K562 (cell line): ENCODE results near the gene ICAM3. TPM values are rescaled to one million over a fixed set of nuclear protein-coding genes. Genes with fewer than 3 reads are reported as not detected.

Experiments used
- BMI1 ChIP-seq: fragments of 150-350 bp; IDR thresholded peaks from 2 replicates; pipeline ENCODE4 v1.6.1; 2014; ENCODE audit warnings: low read length
- FOXM1 ChIP-seq, 2 experiments: fragments of 450-650 bp in 1 of 2; sonication (generic) in 1 of 2; formaldehyde crosslinking in 1 of 2; IDR thresholded peaks; 2 replicates each; pipeline versions ENCODE4 v1.6.1 to v1.9.0; 2017 to 2022; ENCODE audit warnings: low read depth in 2 of 2, mild to moderate bottlenecking in 2 of 2, missing genetic modification reagents in 1 of 2, moderate library complexity in 1 of 2
- HEY1 ChIP-seq: fragments of 250-450 bp; sonication (Bioruptor Pico); IDR thresholded peaks from 2 replicates; pipeline ENCODE4 v1.5.0; 2020; ENCODE audit warnings: mild to moderate bottlenecking, moderate library complexity, borderline replicate concordance
- HSF4 ChIP-seq: fragments of 250-450 bp; sonication (Bioruptor Pico); IDR thresholded peaks from 2 replicates; pipeline ENCODE4 v2.1.2; 2022; ENCODE audit warnings: mild to moderate bottlenecking, moderate library complexity, borderline replicate concordance
- MAX ChIP-seq: sonication (generic); formaldehyde crosslinking; IDR thresholded peaks from 2 replicates; pipeline ENCODE4 v1.9.0; 2022; ENCODE audit warnings: mild to moderate bottlenecking, missing genetic modification reagents
- NCOA4 ChIP-seq: fragments of 450-650 bp; IDR thresholded peaks from 2 replicates; pipeline ENCODE4 v1.6.1; 2018; ENCODE audit warnings: mild to moderate bottlenecking; ENCODE audit not compliant: partially characterized antibody
- NKRF ChIP-seq: fragments of 450-650 bp; IDR thresholded peaks from 2 replicates; pipeline ENCODE4 v1.6.1; 2016; ENCODE audit warnings: borderline replicate concordance
- THAP7 ChIP-seq: fragments of 250-450 bp; sonication (Bioruptor Pico); IDR thresholded peaks from 2 replicates; pipeline ENCODE4 v1.5.0; 2021
- YBX1 ChIP-seq: fragments of 450-650 bp; IDR thresholded peaks from 2 replicates; pipeline ENCODE4 v1.7.1; 2016; ENCODE audit warnings: mild to moderate bottlenecking
- ZNF224 ChIP-seq: sonication (generic); formaldehyde crosslinking; IDR thresholded peaks from 2 replicates; pipeline ENCODE4 v1.8.0; 2022; ENCODE audit warnings: mild to moderate bottlenecking, missing genetic modification reagents
- ZNF311 ChIP-seq: fragments of 250-450 bp; sonication (Bioruptor Pico); IDR thresholded peaks from 2 replicates; pipeline ENCODE4 v1.4.0; 2020; ENCODE audit warnings: mild to moderate bottlenecking, moderate library complexity
- ZNF561 ChIP-seq: fragments of 450-650 bp; formaldehyde crosslinking; conservative IDR thresholded peaks from 2 replicates; pipeline ENCODE4 v1.4.0; 2020; ENCODE audit warnings: mild to moderate bottlenecking, moderate library complexity
- ZNF707 ChIP-seq: fragments of 250-450 bp; sonication (Bioruptor Pico); conservative IDR thresholded peaks from 2 replicates; pipeline ENCODE4 v1.8.0; 2022; ENCODE audit warnings: inconsistent platforms, mild to moderate bottlenecking, moderate library complexity
- polyA plus RNA-seq, 8 experiments: library from polyadenylated mRNA; depleted of rRNA in 4 of 8; stranded (reverse) in 5 of 8; unstranded in 3 of 8; fragments of >200 nt; fragmentation: Nextera tagmentation in 2 of 8; fragmentation: Illumina TruSeq in 1 of 8; extraction: Ambion mirVana in 2 of 8; extraction: Trizol in 1 of 8; gene quantifications; 2 replicates each; pipeline versions ENCODE4 v1.2.1 to v1.2.3, GENCODE V29; 2011 to 2014; ENCODE audit warnings: inconsistent platforms in 1 of 8, missing spikeins in 1 of 8
- total RNA-seq, 7 experiments: library from RNA; depleted of rRNA in 6 of 7; stranded (reverse); fragments of >200 nt in 6 of 7; fragmentation: Illumina TruSeq in 2 of 7; extraction: Trizol in 2 of 7; gene quantifications; 2 replicates each; pipeline versions ENCODE4 v1.2.1 to v1.2.3, GENCODE V29; 2011 to 2021; ENCODE audit warnings: low replicate concordance in 1 of 7
- TF ChIP-seq, protein P1 (sequence below), 3 experiments: IDR thresholded peaks in 2 of 3; conservative IDR thresholded peaks in 1 of 3; 2 replicates each; pipeline ENCODE4 v1.5.1; 2011 to 2012; ENCODE audit warnings: low read length in 3 of 3, mild to moderate bottlenecking in 3 of 3, control low read depth in 2 of 3, improper control_type of control experiment in 1 of 3, inconsistent platforms in 1 of 3, low read depth in 1 of 3, mixed read lengths in 1 of 3, moderate library complexity in 1 of 3; ENCODE audit not compliant: insufficient read depth in 2 of 3
- TF ChIP-seq, protein P2 (sequence below): fragments of 450-650 bp; IDR thresholded peaks from 2 replicates; pipeline ENCODE4 v1.6.1; 2018; ENCODE audit warnings: mild to moderate bottlenecking, low read depth; ENCODE audit not compliant: partially characterized antibody
- TF ChIP-seq, protein P3 (sequence below), 2 experiments: IDR thresholded peaks; 2 replicates each; pipeline ENCODE4 v1.6.1; 2012; ENCODE audit warnings: improper control_type of control experiment in 2 of 2, low read depth in 2 of 2, low read length in 2 of 2, borderline replicate concordance in 1 of 2

Gene ICAM3
- total and polyA plus RNA-seq, 9 of the 15 experiments (the other 6 are each of a cell fraction or from before 2014, with no cell fraction given): 6.5 to 39.5 (median 24.2) TPM

DNA sequence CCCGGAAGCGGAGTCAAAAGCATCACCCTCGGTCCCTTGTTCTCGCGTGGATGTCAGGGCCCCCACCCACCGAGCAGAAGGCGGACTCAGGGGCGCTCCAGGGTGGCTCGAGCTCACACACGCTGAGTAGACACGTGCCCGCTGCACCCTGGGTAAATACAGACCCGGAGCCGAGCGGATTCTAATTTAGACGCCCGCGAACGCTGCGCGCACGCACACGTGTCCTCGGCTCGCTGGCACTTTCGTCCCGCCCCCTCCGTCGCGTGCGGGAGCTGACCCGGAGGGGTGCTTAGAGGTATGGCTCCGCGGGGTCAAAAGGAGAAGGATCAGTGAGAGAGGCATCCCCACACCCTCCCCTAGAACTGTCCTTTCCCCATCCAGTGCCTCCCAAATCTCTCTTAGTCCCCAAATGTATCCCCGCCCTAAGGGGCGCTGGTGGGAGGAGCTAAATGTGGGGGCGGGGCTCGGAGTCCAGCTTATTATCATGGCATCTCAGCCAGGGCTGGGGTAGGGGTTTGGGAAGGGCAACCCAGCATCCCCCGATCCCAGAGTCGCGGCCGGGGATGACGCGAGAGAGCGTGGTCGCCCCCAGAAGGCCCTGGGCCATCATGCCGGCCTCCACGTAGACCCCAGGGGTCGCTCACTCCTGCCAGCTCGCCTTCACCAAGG lies 50.1 kb downstream of the ICAM3 start (continued):
- TF ChIP-seq HEY1 (CRISPR knock-in tag) (no peak), ZNF311 (no peak), YBX1 (no peak), NCOA4 (no peak), ZNF224 (CRISPR knock-in tag) (no peak), ZNF561 (CRISPR knock-in tag) (no peak), HSF4 (CRISPR knock-in tag) (peak; percentile 33; the same call in 1 of the 2 replicates), MAX (CRISPR knock-in tag) (peak; percentile 96), FOXM1 (IDR thresholded peaks at IDR 0.05; ENCODE audit: low read depth) (no peak), FOXM1 (CRISPR knock-in tag; IDR thresholded peaks at IDR 0.05; ENCODE audit: low read depth) (no peak; the same call in 1 of the 2 replicates), NKRF (peak; percentile 90), THAP7 (0 out of 2 replicates have a peak, but pooled peaks have one; percentile 10), ZNF707 (CRISPR knock-in tag) (no peak), BMI1 (no peak)
- TF ChIP-seq, protein P1, sequence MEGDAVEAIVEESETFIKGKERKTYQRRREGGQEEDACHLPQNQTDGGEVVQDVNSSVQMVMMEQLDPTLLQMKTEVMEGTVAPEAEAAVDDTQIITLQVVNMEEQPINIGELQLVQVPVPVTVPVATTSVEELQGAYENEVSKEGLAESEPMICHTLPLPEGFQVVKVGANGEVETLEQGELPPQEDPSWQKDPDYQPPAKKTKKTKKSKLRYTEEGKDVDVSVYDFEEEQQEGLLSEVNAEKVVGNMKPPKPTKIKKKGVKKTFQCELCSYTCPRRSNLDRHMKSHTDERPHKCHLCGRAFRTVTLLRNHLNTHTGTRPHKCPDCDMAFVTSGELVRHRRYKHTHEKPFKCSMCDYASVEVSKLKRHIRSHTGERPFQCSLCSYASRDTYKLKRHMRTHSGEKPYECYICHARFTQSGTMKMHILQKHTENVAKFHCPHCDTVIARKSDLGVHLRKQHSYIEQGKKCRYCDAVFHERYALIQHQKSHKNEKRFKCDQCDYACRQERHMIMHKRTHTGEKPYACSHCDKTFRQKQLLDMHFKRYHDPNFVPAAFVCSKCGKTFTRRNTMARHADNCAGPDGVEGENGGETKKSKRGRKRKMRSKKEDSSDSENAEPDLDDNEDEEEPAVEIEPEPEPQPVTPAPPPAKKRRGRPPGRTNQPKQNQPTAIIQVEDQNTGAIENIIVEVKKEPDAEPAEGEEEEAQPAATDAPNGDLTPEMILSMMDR (IDR thresholded peaks at IDR 0.05 in 2 of 3, conservative IDR thresholded peaks at IDR 0.05 in 1 of 3; ENCODE audit: insufficient read depth in 2 of 3, low read depth in 1 of 3, low read length in 3 of 3): peak in 1 of 3 experiments; percentile 32; a peak in 2 of 6 replicates
- TF ChIP-seq, protein P2, sequence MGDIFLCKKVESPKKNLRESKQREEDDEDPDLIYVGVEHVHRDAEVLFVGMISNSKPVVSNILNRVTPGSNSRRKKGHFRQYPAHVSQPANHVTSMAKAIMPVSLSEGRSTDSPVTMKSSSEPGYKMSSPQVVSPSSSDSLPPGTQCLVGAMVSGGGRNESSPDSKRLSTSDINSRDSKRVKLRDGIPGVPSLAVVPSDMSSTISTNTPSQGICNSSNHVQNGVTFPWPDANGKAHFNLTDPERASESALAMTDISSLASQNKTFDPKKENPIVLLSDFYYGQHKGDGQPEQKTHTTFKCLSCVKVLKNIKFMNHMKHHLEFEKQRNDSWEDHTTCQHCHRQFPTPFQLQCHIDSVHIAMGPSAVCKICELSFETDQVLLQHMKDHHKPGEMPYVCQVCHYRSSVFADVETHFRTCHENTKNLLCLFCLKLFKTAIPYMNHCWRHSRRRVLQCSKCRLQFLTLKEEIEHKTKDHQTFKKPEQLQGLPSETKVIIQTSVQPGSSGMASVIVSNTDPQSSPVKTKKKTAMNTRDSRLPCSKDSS: no peak
- TF ChIP-seq, protein P3, sequence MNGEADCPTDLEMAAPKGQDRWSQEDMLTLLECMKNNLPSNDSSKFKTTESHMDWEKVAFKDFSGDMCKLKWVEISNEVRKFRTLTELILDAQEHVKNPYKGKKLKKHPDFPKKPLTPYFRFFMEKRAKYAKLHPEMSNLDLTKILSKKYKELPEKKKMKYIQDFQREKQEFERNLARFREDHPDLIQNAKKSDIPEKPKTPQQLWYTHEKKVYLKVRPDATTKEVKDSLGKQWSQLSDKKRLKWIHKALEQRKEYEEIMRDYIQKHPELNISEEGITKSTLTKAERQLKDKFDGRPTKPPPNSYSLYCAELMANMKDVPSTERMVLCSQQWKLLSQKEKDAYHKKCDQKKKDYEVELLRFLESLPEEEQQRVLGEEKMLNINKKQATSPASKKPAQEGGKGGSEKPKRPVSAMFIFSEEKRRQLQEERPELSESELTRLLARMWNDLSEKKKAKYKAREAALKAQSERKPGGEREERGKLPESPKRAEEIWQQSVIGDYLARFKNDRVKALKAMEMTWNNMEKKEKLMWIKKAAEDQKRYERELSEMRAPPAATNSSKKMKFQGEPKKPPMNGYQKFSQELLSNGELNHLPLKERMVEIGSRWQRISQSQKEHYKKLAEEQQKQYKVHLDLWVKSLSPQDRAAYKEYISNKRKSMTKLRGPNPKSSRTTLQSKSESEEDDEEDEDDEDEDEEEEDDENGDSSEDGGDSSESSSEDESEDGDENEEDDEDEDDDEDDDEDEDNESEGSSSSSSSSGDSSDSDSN (IDR thresholded peaks at IDR 0.05; ENCODE audit: borderline replicate concordance in 1 of 2, low read depth in 2 of 2, low read length in 2 of 2): no peak
